ENCODE results near the gene GAD1. TPM values are rescaled to one million over a fixed set of nuclear protein-coding genes. Genes with fewer than 3 reads are reported as not detected.

The GAD1 gene
- total and polyA plus RNA-seq, 2 of the 4 experiments (the other 2 are of a cell fraction) = not detected

- Histone ChIP-seq H4K8ac (ENCODE audit: low read depth in 2 of 2, low read length in 2 of 2) (peak overlapping the region; percentile 44 to 49; a peak in 1 of 4 replicates), H3K56ac (ENCODE audit: extremely low read depth, insufficient read depth, low read length) (no peak overlapping the region; the same call in 1 of the 2 replicates), H4K20me1 (ENCODE audit: insufficient read depth, low read length) (no peaks in the 10 kb centered on the region), H3K27me3 (ENCODE audit: control insufficient read depth, insufficient read depth, low read length) (peaks cover 15% of the 10 kb centered on the region), H2BK120ac (ENCODE audit: low read depth, low read length) (no peak overlapping the region), H4K91ac (ENCODE audit: insufficient read depth, low read depth, low read length) (no peak overlapping the region), H3K9me1 (ENCODE audit: insufficient read depth, low read length) (no peaks in the 10 kb centered on the region), H3K4ac (ENCODE audit: low read depth, low read length) (no peak overlapping the region), H2AK5ac (ENCODE audit: low read depth, low read length) (no peak overlapping the region), H3K23ac (ENCODE audit: low read depth, low read length) (no peak overlapping the region), H3K4me3 (ENCODE audit: insufficient read depth, low read depth, low read length) (peak overlapping the region; percentile 88), H3K9ac (ENCODE audit: low read depth, low read length) (peak overlapping the region; percentile 59), H3K36me3 (ENCODE audit: control insufficient read depth, insufficient read depth, low read length) (no peaks in the 10 kb centered on the region), H2BK20ac (ENCODE audit: low read depth, low read length) (no peak overlapping the region), H3K14ac (replicated peaks; ENCODE audit: low read depth, low read length) (no peak overlapping the region), H3K9me3 (ENCODE audit: control insufficient read depth, insufficient read depth, low read length) (no peaks in the 10 kb centered on the region), H2BK15ac (ENCODE audit: low read depth, low read length) (no peak overlapping the region), H3K27ac (ENCODE audit: insufficient read depth, low read length) (no peak overlapping the region), H2AFZ (replicated peaks; ENCODE audit: low read length, poor library complexity) (peak overlapping the region; percentile 93), H2BK5ac (ENCODE audit: low read depth, low read length, poor library complexity, severe bottlenecking) (no peak overlapping the region), H4K5ac (ENCODE audit: low read depth, low read length) (peak overlapping the region; percentile 16; the same call in 1 of the 2 replicates), H3K4me2 (ENCODE audit: low read depth, low read length) (peak overlapping the region; percentile 96), H3K4me1 (ENCODE audit: control insufficient read depth, insufficient read depth, low read length) (no peaks in the 10 kb centered on the region), H3K79me1 (ENCODE audit: low read depth in 1 of 2, low read length in 2 of 2) (no peaks in the 10 kb centered on the region), H2AK9ac (replicated peaks; ENCODE audit: low read depth, low read length, poor library complexity) (peak overlapping the region; percentile 37), H3K18ac (ENCODE audit: low read depth, low read length) (no peak overlapping the region)
- ChIA-PET CTCF (interaction anchor here (0.7 kb wide), 1 partner anchor 31 kb away, joined by 3 read pairs; no protein-coding TSS in a partner anchor), POLR2A (ENCODE audit: unreplicated experiment) (interaction anchor here (0.6 kb wide), 1 partner anchor 1310 kb away, joined by 4 read pairs; no protein-coding TSS in a partner anchor)
- DNase-seq (peak; percentile 28), ATAC-seq (ENCODE audit: low read depth) (peak; percentile 96)
- BruUV-seq (replicated peaks) = no TSS peak
- intact Hi-C loops (cut with micrococcal nuclease) = no loop called here
- in situ Hi-C loops (cut with MboI; ENCODE audit: low sequenced_read_pairs) = no loop called here
- TF ChIP-seq USF2 (IDR thresholded peaks at IDR 0.05; ENCODE audit: low read depth, low read length) (no peak), MAZ (IDR thresholded peaks at IDR 0.05; ENCODE audit: borderline replicate concordance, low read depth, low read length) (peak; percentile 19; the same call in 1 of the 2 replicates), RCOR1 (IDR thresholded peaks at IDR 0.05; ENCODE audit: insufficient replicate concordance, low read length) (no peak)
- dilution Hi-C loops (cut with HindIII; ENCODE audit: low sequenced_read_pairs, unreplicated experiment) = no loop called here
- WGBS, 2 experiments (ENCODE audit: extremely low coverage in 2 of 2, insufficient read length in 1 of 2) = no CpG with 5 or more reads among the region's 82 CpGs
Measured at GRCh38 chr2:170770606-170771420, 45.9 kb upstream of the GAD1 start.

Data from IMR-90 (cell line).